ENCODE results near the gene DNASE2. TPM values are rescaled to one million over a fixed set of nuclear protein-coding genes. Genes with fewer than 3 reads are reported as not detected.

The DNASE2 gene
- total and polyA plus RNA-seq, 2 of the 8 experiments (the other 6 are each of a cell fraction or from before 2014, with no cell fraction given), result 33.2 to 48.2 TPM

DNA sequence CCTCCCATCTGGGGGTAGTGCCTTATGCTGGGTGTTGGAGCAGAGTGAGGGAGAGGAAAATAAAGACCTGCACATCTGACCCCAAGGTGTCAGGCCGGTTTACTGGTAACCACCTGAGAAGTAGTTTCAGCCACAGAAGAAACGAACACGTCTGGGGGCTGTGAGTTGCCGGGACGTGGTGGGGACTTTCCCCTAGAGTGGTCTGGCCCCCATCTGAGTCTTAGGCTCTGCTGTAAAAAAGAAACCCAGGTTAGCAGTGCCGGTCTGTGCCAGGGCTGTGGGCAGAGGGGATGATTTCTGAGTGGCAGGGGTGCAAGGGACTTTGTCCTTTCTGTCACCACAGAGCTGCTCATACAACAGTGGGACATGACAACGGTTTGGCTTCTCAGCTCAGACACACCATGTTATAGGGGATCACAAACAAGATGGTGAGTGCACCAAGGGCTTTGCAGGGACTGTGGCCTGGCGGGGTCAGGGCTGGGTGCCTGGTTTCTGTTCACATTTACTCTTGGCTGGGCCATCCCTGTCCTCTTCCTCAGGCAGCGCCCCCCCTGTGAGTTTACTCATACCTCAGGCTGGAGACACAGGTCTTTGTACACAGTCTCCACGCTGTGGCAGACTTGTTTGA is 18.8 kb upstream of the DNASE2 start:
- no peak overlapping the region for H3K56ac ChIP-seq (replicated peaks; ENCODE audit: insufficient read length, low read depth, low read length)
- H3K4me1 ChIP-seq (replicated peaks in 1 of 4; ENCODE audit: control insufficient read depth in 3 of 4, insufficient read depth in 4 of 4, low read length in 3 of 4), result no peaks in the 10 kb centered on the region
- no peak overlapping the region for H3K14ac ChIP-seq (ENCODE audit: insufficient read length)
- H3K4me3 ChIP-seq (ENCODE audit: extremely low read depth in 1 of 4, insufficient read depth in 2 of 4, low read depth in 3 of 4, low read length in 4 of 4), result no peak overlapping the region
- CTCF ChIA-PET (ENCODE audit: partially characterized antibody), result interaction anchor here (0.6 to 1.5 kb wide), 5 partner anchors 9 to 296 kb away, joined by 3 to 5 read pairs (median 3); partner anchors contain the start of gene GCDH
- no peaks in the 10 kb centered on the region for H3K23me2 ChIP-seq (ENCODE audit: low read depth, low read length)
- H4K91ac ChIP-seq (replicated peaks; ENCODE audit: insufficient read length, low read length), result no peak overlapping the region
- H3K18ac ChIP-seq (ENCODE audit: extremely low read depth, low read length), result no peak overlapping the region
- H3K4me2 ChIP-seq (ENCODE audit: insufficient read depth in 1 of 2, low read depth in 2 of 2, low read length in 2 of 2), result no peak overlapping the region
- DNase-seq (ENCODE audit: low read depth in 1 of 2, low spot score in 2 of 2) (no peak), FAIRE-seq (no peak)
- no peak overlapping the region for H2BK120ac ChIP-seq (replicated peaks; ENCODE audit: low read depth, low read length)
- no peak overlapping the region for H3K27ac ChIP-seq (ENCODE audit: low read depth, low read length)
- H3K9me3 ChIP-seq (ENCODE audit: insufficient read depth in 2 of 2, low read depth in 1 of 2, low read length in 1 of 2), result no peaks in the 10 kb centered on the region
- H2BK12ac ChIP-seq (ENCODE audit: low read depth, low read length), result no peak overlapping the region
- POLR2A ChIA-PET (ENCODE audit: partially characterized antibody), result interaction anchor here (0.8 to 15.0 kb wide), 10 partner anchors 9 to 48 kb away, joined by 3 to 180 read pairs (median 6); partner anchors contain the start of genes CALR, GCDH and SYCE2
- H3K79me1 ChIP-seq (ENCODE audit: low read depth, low read length), result no peaks in the 10 kb centered on the region
- H2BK20ac ChIP-seq (ENCODE audit: low read length), result no peak overlapping the region
- H3K9ac ChIP-seq (replicated peaks in 1 of 4; ENCODE audit: extremely low read depth in 1 of 4, low read depth in 3 of 4, low read length in 3 of 4), result no peak overlapping the region
- no peak overlapping the region for H3K4ac ChIP-seq (replicated peaks; ENCODE audit: insufficient read length, low read depth, low read length)
- H3K36me3 ChIP-seq (ENCODE audit: control insufficient read depth in 2 of 4, insufficient read depth in 4 of 4, low read length in 3 of 4), result peaks cover 8 to 24% (median 17%) of the 10 kb centered on the region in 4 experiments; a peak in 6 of 8 replicates
- H3K27me3 ChIP-seq (replicated peaks in 1 of 4; ENCODE audit: control insufficient read depth in 3 of 4, extremely low read depth in 1 of 4, insufficient read depth in 3 of 4, low read length in 3 of 4), result no peaks in the 10 kb centered on the region
- WGBS, 2 experiments (ENCODE audit: extremely low coverage in 1 of 2, insufficient coverage in 1 of 2, insufficient read length in 1 of 2, insufficient replicate concordance in 2 of 2, low coverage in 1 of 2, low lambda C conversion rate in 2 of 2, missing lambda C conversion rate in 1 of 2), result 93% methylated on average over 10 of the region's 10 CpGs; no CpG with 5 or more reads in 1 of the 2 experiments
- H3K79me2 ChIP-seq (ENCODE audit: control insufficient read depth in 1 of 2, insufficient read depth in 2 of 2, low read length in 2 of 2), result no peaks in the 10 kb centered on the region
- H2BK15ac ChIP-seq (ENCODE audit: low read length), result no peak overlapping the region
- no peak overlapping the region for H4K5ac ChIP-seq (ENCODE audit: insufficient read length, low read depth, low read length)
- no peak overlapping the region for H4K8ac ChIP-seq (ENCODE audit: extremely low read depth, insufficient read depth, low read length)
- H2AK5ac ChIP-seq (ENCODE audit: low read depth, low read length), result no peak overlapping the region
- no peak overlapping the region for H2AFZ ChIP-seq (ENCODE audit: low read length)
- no peak overlapping the region for H2BK5ac ChIP-seq (ENCODE audit: low read depth, low read length)
- peaks cover 0 to 2% of the 10 kb centered on the region in 2 experiments for H4K20me1 ChIP-seq (replicated peaks in 1 of 2; ENCODE audit: control insufficient read depth in 1 of 2, insufficient read depth in 2 of 2, low read length in 2 of 2)
- no peak overlapping the region for H3K23ac ChIP-seq (ENCODE audit: insufficient read length)
- TF ChIP-seq GABPA (IDR thresholded peaks at IDR 0.05; ENCODE audit: borderline replicate concordance, insufficient read depth, low read length), result no peak
- TF ChIP-seq KDM5A (IDR thresholded peaks at IDR 0.05; ENCODE audit: low read length), result no peak
- no peak for TF ChIP-seq GTF2F1 (IDR thresholded peaks at IDR 0.05; ENCODE audit: borderline replicate concordance, low read depth, low read length)
- no peak for TF ChIP-seq POU5F1 (IDR thresholded peaks at IDR 0.05; ENCODE audit: low read depth, low read length)
- no peak for TF ChIP-seq SUZ12 (IDR thresholded peaks at IDR 0.05; ENCODE audit: low read length)
- TF ChIP-seq RXRA (IDR thresholded peaks at IDR 0.05; ENCODE audit: insufficient read depth, low read depth, low read length), result no peak
- no peak for TF ChIP-seq RFX5 (IDR thresholded peaks at IDR 0.05; ENCODE audit: borderline replicate concordance, low read depth, low read length)
- TF ChIP-seq TCF12 (IDR thresholded peaks at IDR 0.05; ENCODE audit: low read depth, low read length), result no peak
- no peak for TF ChIP-seq JUND (IDR thresholded peaks at IDR 0.05; ENCODE audit: low read length)
- no peak for TF ChIP-seq SP2 (IDR thresholded peaks at IDR 0.05; ENCODE audit: low read length)
- TF ChIP-seq PHF8 (conservative IDR thresholded peaks at IDR 0.05; ENCODE audit: low read depth, low read length), result no peak
- TF ChIP-seq ATF2 (IDR thresholded peaks at IDR 0.05; ENCODE audit: low read length), result no peak

Measured in H1 (cell line).